GM12875 (cell line): ENCODE measurements around the gene PIK3CB.
"Not testable (repeated sequence)": the region's sequence is repeated elsewhere in the genome, so short reads cannot be mapped to it uniquely, and the experiment has no call there.

Experiments used
- H3K4me3 ChIP-seq: one replicate; pipeline ENCODE4 v1.5.1; 2011; ENCODE audit warnings: low read depth, low read length, control low read depth
- TF ChIP-seq, protein P1 (sequence below): IDR thresholded peaks from 2 replicates; pipeline ENCODE4 v1.5.1; 2011; ENCODE audit warnings: low read depth, mild to moderate bottlenecking, control low read depth, inconsistent platforms, low read length, moderate library complexity, borderline replicate concordance; ENCODE audit not compliant: insufficient read depth

The PIK3CB gene

DNA sequence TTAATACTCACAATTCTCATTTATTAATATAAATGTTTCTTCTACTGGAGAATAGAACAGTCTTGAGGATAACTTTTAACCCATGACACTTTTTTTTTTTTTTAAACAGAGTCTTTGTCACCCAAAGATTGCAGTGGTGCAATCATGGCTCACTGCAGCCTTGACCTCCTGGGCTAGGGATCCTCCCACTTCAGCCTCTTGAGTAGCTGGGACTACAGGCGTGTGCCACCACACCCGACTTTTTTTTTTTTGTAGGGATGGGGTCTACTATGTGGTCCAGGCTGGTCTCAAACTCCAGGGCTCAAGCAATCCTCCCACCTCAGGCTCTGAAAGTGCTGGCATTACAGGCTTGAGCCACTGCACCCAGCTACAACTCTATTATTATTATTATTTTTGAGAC lies 34.5 kb downstream of the PIK3CB start:
- no peak overlapping the region for H3K4me3 ChIP-seq
- TF ChIP-seq, protein P1, sequence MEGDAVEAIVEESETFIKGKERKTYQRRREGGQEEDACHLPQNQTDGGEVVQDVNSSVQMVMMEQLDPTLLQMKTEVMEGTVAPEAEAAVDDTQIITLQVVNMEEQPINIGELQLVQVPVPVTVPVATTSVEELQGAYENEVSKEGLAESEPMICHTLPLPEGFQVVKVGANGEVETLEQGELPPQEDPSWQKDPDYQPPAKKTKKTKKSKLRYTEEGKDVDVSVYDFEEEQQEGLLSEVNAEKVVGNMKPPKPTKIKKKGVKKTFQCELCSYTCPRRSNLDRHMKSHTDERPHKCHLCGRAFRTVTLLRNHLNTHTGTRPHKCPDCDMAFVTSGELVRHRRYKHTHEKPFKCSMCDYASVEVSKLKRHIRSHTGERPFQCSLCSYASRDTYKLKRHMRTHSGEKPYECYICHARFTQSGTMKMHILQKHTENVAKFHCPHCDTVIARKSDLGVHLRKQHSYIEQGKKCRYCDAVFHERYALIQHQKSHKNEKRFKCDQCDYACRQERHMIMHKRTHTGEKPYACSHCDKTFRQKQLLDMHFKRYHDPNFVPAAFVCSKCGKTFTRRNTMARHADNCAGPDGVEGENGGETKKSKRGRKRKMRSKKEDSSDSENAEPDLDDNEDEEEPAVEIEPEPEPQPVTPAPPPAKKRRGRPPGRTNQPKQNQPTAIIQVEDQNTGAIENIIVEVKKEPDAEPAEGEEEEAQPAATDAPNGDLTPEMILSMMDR, result no peak

DNA sequence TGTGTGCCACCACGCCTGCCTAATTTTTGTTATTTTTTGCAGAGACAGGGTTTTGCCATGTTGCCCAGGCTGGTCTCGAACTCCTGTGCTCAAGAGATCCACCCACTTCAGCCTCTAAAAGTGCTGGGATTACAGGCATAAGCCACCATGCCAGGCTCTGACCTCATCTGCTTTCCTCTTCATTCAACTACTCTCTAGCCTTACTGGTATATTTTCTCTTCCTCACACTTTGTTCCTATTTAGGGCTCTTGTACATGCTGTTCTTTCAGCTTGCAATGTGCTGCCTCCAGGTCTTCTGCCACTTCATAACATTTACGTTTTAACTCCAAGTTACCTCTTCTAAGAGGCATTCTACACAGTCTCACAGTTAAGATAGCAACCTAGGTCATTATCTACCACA lies 34.9 kb downstream of the PIK3CB start:
- TF ChIP-seq, protein P1, result no peak
- H3K4me3 ChIP-seq, result no peak overlapping the region

DNA sequence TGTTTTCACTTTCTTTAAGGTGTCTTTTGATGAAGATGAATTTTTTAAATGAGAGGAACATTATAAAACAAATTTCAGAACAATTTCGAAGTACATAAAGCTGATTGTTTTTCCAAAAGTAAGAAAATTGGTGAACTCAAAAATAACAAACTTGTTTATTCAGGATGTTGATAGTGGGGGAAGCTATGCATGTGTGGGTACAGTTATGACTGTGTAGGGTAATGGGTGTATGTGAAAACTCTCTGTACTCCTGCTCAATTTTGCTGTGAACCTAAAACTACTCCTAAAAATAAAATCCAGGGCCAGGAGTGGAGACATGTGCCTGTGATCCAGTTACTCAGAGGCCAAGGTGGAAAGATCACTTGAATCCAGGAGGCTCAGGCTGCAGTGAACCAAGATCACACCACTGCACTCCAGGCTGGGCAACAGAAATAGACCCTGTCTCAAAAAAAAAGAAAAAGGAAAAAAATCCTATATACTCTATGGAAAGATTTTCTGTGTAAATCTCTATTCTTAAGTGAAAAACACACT lies 37.2 kb downstream of the PIK3CB start:
- TF ChIP-seq, protein P1, result no peak
- H3K4me3 ChIP-seq, result no peak overlapping the region

DNA sequence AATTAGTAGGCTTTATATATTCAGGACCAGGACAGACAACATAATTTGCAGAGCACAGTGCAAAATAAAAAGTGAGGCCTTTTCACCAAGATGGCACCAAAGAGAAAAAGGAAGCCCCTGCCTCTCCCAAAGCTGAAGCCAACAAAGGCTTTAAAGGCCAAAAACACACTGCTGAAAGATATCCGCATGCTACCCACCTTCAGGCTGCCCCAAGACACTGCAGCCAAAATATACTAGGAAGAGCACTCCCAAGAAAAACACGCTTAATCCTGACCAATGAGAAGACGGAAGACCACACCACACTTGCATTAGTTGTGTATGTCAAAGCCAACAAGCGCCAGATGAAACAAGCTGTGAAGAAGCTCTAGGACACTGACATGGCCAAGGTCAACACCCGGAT lies 38.0 kb downstream of the PIK3CB start:
- TF ChIP-seq, protein P1, result no peak
- no peak overlapping the region for H3K4me3 ChIP-seq

DNA sequence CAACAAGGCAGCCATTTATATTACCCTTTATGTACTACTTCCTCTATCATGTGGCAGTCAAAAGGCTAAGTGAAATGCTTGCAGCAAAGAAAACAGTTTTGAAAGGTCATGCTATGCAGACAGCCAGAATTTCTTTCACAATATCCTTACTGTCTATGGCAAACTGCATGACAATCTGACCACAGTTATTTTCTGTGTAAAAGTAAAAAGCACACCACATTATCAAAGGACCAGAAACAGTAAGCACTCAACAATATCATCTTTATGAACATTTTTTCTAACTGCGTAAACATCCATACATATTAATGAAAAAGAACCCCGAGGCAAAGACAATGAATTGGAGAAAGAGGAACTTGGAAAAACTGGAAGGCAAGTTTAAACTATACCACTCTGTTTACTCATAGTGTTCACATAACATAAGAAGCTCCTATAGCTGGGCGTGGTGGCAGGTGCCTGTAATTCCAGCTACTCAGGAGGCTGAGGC lies 47.9 kb downstream of the PIK3CB start:
- TF ChIP-seq, protein P1, result no peak
- no peak overlapping the region for H3K4me3 ChIP-seq

DNA sequence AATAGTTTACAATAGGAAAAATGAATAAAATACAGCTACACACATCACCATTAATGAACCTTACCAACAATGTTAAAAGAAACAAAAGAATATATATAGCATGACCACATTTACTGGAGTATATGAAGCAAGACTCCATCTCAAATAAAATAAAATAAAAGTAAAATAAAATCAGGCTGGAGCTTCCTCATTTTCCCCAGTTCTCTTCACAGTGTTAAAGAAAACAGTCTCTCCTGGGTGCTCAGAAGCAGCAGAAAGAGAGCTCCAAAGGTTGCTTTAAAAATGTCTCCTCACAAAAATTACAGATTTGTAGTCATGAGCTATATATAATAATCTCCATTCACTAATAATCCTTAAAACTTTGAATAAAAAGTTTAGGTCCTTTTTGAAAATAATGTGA lies 48.8 kb downstream of the PIK3CB start:
- TF ChIP-seq, protein P1, result no peak
- no peak overlapping the region for H3K4me3 ChIP-seq

DNA sequence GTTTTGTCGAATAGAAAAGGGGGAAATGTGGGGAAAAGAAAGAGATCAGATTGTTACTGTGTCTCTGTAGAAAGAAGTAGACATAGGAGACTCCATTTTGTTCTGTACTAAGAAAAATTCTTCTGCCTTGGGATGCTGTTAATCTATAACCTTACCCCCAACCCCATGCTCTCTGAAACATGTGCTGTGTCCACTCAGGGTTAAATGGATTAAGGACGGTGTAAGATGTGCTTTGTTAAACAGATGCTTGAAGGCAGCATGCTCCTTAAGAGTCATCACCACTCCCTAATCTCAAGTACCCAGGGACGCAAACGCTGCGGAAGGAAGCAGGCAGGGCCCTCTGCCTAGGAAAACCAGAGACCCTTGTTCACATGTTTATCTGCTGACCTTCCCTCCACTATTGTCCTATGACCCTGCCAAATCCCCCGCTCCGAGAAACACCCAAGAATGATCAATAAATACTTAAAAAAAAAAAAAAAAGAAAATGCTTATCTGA lies 49.3 kb downstream of the PIK3CB start:
- H3K4me3 ChIP-seq, result not testable (repeated sequence)
